MM.1S (cell line): ENCODE data around the gene HP1BP3.

Experiments
- DNase-seq: peaks from one replicate; pipeline ENCODE4 v3.0.0-alpha.2; 2015
- H2AFZ ChIP-seq: fragments of 300-600 bp; sonication (generic); 2 replicates; pipeline ENCODE4 v1.6.0; 2016; ENCODE audit warnings: antibody characterized with exemption, low read length
- H3F3A ChIP-seq: fragments of 300-600 bp; sonication (generic); 2 replicates; pipeline ENCODE4 v1.6.1; 2016; ENCODE audit warnings: mild to moderate bottlenecking, antibody characterized with exemption, low read length, moderate library complexity, mixed read lengths; ENCODE audit not compliant: insufficient read depth
- H3K27ac ChIP-seq: fragments of 300-600 bp; sonication (generic); 2 replicates; pipeline ENCODE4 v1.5.1; 2016; ENCODE audit warnings: mild to moderate bottlenecking, low read length
- H3K27me3 ChIP-seq: fragments of 300-600 bp; sonication (generic); replicated peaks from 2 replicates; pipeline ENCODE4 v1.6.0; 2016; ENCODE audit warnings: low read length; ENCODE audit not compliant: insufficient read depth
- H3K36me3 ChIP-seq: fragments of 300-600 bp; sonication (generic); replicated peaks from 2 replicates; pipeline ENCODE4 v1.6.1; 2016; ENCODE audit warnings: mild to moderate bottlenecking, low read length, mixed read lengths; ENCODE audit not compliant: insufficient read depth
- H3K4me1 ChIP-seq: fragments of 300-600 bp; sonication (generic); 2 replicates; pipeline ENCODE4 v1.6.1; 2016; ENCODE audit warnings: low read length, mixed read lengths
- H3K4me2 ChIP-seq: fragments of 300-600 bp; sonication (generic); 2 replicates; pipeline ENCODE4 v1.6.0; 2016; ENCODE audit warnings: low read depth, low read length
- H3K4me3 ChIP-seq: fragments of 300-600 bp; sonication (generic); 2 replicates; pipeline ENCODE4 v1.5.1; 2016; ENCODE audit warnings: low read length, mixed read lengths
- H3K79me2 ChIP-seq: fragments of 300-600 bp; sonication (generic); 2 replicates; pipeline ENCODE4 v1.6.1; 2016; ENCODE audit warnings: mixed run types, low read length, mixed read lengths
- H3K9ac ChIP-seq: fragments of 300-600 bp; sonication (generic); 2 replicates; pipeline ENCODE4 v1.6.1; 2016; ENCODE audit warnings: low read length, mixed read lengths
- H3K9me2 ChIP-seq: fragments of 300-600 bp; sonication (generic); replicated peaks from 2 replicates; pipeline ENCODE4 v1.6.1; 2016; ENCODE audit warnings: mild to moderate bottlenecking, low read length, mixed read lengths; ENCODE audit not compliant: insufficient read depth
- H3K9me3 ChIP-seq: fragments of 300-600 bp; sonication (generic); replicated peaks from 2 replicates; pipeline ENCODE4 v1.6.1; 2016; ENCODE audit warnings: mild to moderate bottlenecking, low read length, mixed read lengths; ENCODE audit not compliant: insufficient read depth
- H4K20me1 ChIP-seq: fragments of 300-600 bp; sonication (generic); 2 replicates; pipeline ENCODE4 v1.6.1; 2016; ENCODE audit warnings: mild to moderate bottlenecking, low read length, moderate library complexity, mixed read lengths; ENCODE audit not compliant: insufficient read depth
- EZH2 ChIP-seq: fragments of 300-600 bp; sonication (generic); optimal IDR thresholded peaks from 2 replicates; pipeline ENCODE3; 2017; ENCODE audit warnings: low read depth, mild to moderate bottlenecking, antibody characterized with exemption, low read length, mixed read lengths
- EZH2phosphoT487 ChIP-seq: fragments of 300-600 bp; sonication (generic); IDR thresholded peaks from 2 replicates; pipeline ENCODE4 v1.6.1; 2018; ENCODE audit warnings: antibody characterized with exemption, low read length
- TF ChIP-seq, protein P1 (sequence below): fragments of 300-600 bp; sonication (generic); IDR thresholded peaks from 2 replicates; pipeline ENCODE4 v1.5.1; 2016; ENCODE audit warnings: antibody characterized with exemption, low read length, mixed read lengths

HP1BP3 gene

DNA sequence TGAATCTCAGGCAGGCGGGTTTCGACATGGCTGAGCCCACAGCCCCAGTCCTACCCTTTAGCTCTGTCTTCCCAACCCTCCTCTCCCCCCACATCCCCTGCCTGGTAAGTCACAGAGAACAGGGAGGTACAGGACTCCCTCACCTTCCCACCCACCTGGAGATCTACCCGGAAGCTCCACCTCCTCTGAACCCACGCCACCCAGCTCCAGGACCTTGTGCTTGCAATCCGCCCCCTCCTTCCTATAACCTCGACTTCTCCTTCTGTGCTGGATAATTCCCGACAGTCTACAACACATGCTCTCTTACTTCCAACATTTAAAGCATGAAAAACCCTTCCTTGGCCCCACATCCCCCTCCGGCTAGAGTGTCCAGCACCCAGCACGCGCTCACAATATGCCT, 91.6 kb downstream of the HP1BP3 start:
- Histone ChIP-seq H3K9me3 (no peaks in the 10 kb centered on the region), H3K27ac (no peak overlapping the region), H3K9ac (no peak overlapping the region), H3K36me3 (no peaks in the 10 kb centered on the region), H3K27me3 (peaks cover 61% of the 10 kb centered on the region), H3K4me3 (no peak overlapping the region), H2AFZ (no peak overlapping the region), H4K20me1 (no peaks in the 10 kb centered on the region), H3K9me2 (no peaks in the 10 kb centered on the region), H3F3A (no peaks in the 10 kb centered on the region), H3K4me1 (no peaks in the 10 kb centered on the region), H3K79me2 (no peaks in the 10 kb centered on the region), H3K4me2 (no peak overlapping the region)
- TF ChIP-seq EZH2, result no peak
- TF ChIP-seq, protein P1, sequence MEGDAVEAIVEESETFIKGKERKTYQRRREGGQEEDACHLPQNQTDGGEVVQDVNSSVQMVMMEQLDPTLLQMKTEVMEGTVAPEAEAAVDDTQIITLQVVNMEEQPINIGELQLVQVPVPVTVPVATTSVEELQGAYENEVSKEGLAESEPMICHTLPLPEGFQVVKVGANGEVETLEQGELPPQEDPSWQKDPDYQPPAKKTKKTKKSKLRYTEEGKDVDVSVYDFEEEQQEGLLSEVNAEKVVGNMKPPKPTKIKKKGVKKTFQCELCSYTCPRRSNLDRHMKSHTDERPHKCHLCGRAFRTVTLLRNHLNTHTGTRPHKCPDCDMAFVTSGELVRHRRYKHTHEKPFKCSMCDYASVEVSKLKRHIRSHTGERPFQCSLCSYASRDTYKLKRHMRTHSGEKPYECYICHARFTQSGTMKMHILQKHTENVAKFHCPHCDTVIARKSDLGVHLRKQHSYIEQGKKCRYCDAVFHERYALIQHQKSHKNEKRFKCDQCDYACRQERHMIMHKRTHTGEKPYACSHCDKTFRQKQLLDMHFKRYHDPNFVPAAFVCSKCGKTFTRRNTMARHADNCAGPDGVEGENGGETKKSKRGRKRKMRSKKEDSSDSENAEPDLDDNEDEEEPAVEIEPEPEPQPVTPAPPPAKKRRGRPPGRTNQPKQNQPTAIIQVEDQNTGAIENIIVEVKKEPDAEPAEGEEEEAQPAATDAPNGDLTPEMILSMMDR, result no peak
- no peak for TF ChIP-seq EZH2phosphoT487
- no peak for DNase-seq

DNA sequence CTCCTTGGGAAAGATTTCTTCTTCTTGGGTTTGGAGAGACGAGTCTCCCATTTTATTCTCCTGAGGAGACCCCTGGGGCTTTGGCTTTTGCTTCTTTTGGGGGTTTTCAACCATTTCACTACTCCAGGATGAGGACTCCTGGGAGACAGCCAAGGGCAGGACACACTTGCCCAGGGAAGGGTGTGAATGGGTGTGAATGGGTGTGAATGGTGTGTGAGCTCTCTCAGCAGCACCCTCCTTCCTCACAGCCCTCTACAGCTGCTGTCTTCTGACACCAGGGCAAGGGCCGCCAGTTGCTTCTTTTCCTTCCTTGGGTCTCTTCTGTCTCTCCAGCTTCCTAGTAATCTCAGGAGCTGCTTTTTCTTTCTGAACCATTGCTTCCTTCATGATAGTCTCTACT, 93.5 kb downstream of the HP1BP3 start:
- Histone ChIP-seq H3K4me3 (no peak overlapping the region), H3K9me2 (no peaks in the 10 kb centered on the region), H3K36me3 (no peaks in the 10 kb centered on the region), H3K4me1 (no peaks in the 10 kb centered on the region), H3K27me3 (peaks cover 59% of the 10 kb centered on the region), H3K4me2 (no peak overlapping the region), H3K27ac (no peak overlapping the region), H3F3A (no peaks in the 10 kb centered on the region), H3K79me2 (no peaks in the 10 kb centered on the region), H3K9me3 (no peaks in the 10 kb centered on the region), H4K20me1 (no peaks in the 10 kb centered on the region), H2AFZ (no peak overlapping the region), H3K9ac (no peak overlapping the region)
- TF ChIP-seq EZH2phosphoT487 (no peak), EZH2 (no peak)
- TF ChIP-seq, protein P1, result no peak
- no peak for DNase-seq
